Osteocyte (in vitro differentiated cells): ENCODE measurements around the gene SUGP2. TPM values are rescaled to one million over a fixed set of nuclear protein-coding genes. Genes with fewer than 3 reads are reported as not detected.

Experiments used
- DNase-seq: peaks from one replicate; pipeline ENCODE4 v3.0.0; 2021; ENCODE audit warnings: mixed read lengths; ENCODE audit not compliant: unreplicated experiment; ENCODE audit errors: extremely low spot score
- H3K27ac Mint-ChIP-seq: one replicate; pipeline ENCODE4 v1.8.0; 2021; ENCODE audit warnings: mild to moderate bottlenecking, mixed read lengths; ENCODE audit not compliant: unreplicated experiment
- H3K27me3 Mint-ChIP-seq: one replicate; pipeline ENCODE4 v1.8.0; 2021; ENCODE audit warnings: mixed read lengths; ENCODE audit not compliant: unreplicated experiment
- H3K36me3 Mint-ChIP-seq: one replicate; pipeline ENCODE4 v1.8.0; 2021; ENCODE audit warnings: mixed read lengths; ENCODE audit not compliant: unreplicated experiment
- H3K4me1 Mint-ChIP-seq: one replicate; pipeline ENCODE4 v1.8.0; 2021; ENCODE audit warnings: mixed read lengths; ENCODE audit not compliant: unreplicated experiment
- H3K4me3 Mint-ChIP-seq: one replicate; pipeline ENCODE4 v1.8.0; 2021; ENCODE audit warnings: mild to moderate bottlenecking, moderate library complexity, mixed read lengths; ENCODE audit not compliant: unreplicated experiment
- H3K9me3 Mint-ChIP-seq: one replicate; pipeline ENCODE4 v1.8.0; 2021; ENCODE audit warnings: mixed read lengths; ENCODE audit not compliant: unreplicated experiment
- long read RNA-seq: library from polyadenylated mRNA; unstranded; transcript quantifications from one replicate; pipeline ENCODE4 v2.0.0, GENCODE V29; 2021
- total RNA-seq: library from RNA; stranded (reverse); gene quantifications from 2 replicates; pipeline ENCODE4 v1.2.1, GENCODE V29; 2021
- TF ChIP-seq, protein P1 (sequence below): fragments of 200-600 bp; sonication (generic); IDR thresholded peaks from 2 replicates; pipeline ENCODE4 v1.5.0; 2021; ENCODE audit warnings: antibody characterized with exemption, mild to moderate bottlenecking, moderate library complexity

SUGP2 gene
- 77.6 and 81.8 TPM in 2 replicates for total RNA-seq
- long read RNA-seq, transcript SUGP2-202 (11 exons, 3,640 nt) = major isoform, 6 of 55 reads
- long read RNA-seq, partial matches to known transcripts = 25 of 55 reads
- long read RNA-seq, other reads (novel, unspliced or antisense) = 24 of 55 reads

GRCh38 chr19:19033426-19034203 is at the start of gene SUGP2, which contains the start of gene ARMC6:
TSS of gene SUGP2 (minus strand) at chr19:19033517. CDS start at chr19:19031071, 2,446 bp downstream.
TSS of gene ARMC6 (plus strand) at chr19:19033603. CDS start at chr19:19034210, 607 bp downstream.
- peak; percentile 97 for DNase-seq
- TF ChIP-seq, protein P1, sequence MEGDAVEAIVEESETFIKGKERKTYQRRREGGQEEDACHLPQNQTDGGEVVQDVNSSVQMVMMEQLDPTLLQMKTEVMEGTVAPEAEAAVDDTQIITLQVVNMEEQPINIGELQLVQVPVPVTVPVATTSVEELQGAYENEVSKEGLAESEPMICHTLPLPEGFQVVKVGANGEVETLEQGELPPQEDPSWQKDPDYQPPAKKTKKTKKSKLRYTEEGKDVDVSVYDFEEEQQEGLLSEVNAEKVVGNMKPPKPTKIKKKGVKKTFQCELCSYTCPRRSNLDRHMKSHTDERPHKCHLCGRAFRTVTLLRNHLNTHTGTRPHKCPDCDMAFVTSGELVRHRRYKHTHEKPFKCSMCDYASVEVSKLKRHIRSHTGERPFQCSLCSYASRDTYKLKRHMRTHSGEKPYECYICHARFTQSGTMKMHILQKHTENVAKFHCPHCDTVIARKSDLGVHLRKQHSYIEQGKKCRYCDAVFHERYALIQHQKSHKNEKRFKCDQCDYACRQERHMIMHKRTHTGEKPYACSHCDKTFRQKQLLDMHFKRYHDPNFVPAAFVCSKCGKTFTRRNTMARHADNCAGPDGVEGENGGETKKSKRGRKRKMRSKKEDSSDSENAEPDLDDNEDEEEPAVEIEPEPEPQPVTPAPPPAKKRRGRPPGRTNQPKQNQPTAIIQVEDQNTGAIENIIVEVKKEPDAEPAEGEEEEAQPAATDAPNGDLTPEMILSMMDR = no peak

DNA sequence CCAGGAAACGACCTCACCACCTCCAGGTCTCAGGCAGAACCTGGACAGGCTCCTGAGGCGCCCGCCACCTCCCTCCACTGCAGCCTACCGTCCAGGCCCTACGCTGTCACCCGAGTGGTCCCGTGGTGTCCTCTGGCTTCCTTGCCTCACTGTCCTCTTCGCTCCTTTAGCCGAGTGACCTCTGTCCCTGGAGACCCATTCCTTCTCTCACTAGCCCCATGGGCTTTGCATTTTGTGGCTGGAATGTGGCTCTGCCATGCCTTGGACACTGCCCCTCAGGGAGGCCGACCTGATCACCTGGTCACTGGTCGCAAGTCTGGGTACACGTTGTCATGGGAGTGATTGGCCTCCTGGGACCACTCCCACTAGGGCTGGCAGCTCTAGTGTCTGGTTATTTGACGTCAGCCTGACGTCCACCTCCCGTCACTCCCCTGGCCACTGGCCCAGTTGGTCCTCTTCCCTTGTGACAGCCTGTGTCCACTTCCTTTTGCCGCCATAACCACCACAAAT is 48.4 kb upstream of the SUGP2 start:
- Mint-ChIP-seq H3K36me3 (no peaks in the 10 kb centered on the region), H3K9me3 (no peaks in the 10 kb centered on the region), H3K4me3 (no peak overlapping the region), H3K27ac (no peak overlapping the region), H3K27me3 (no peaks in the 10 kb centered on the region), H3K4me1 (no peaks in the 10 kb centered on the region)
- no peak for DNase-seq
- TF ChIP-seq, protein P1 = no peak

More at GRCh38 chr19:19033426-19034203, at the start of gene SUGP2, which contains the start of gene ARMC6:
- Mint-ChIP-seq H3K36me3 (peaks cover 5% of the 10 kb centered on the region), H3K9me3 (no peaks in the 10 kb centered on the region), H3K4me3 (peak within 1 kb of the TSS; percentile 81), H3K27me3 (no peaks in the 10 kb centered on the region), H3K27ac (peak within 1 kb of the TSS; percentile 84), H3K4me1 (peaks cover 26% of the 10 kb centered on the region)

DNA sequence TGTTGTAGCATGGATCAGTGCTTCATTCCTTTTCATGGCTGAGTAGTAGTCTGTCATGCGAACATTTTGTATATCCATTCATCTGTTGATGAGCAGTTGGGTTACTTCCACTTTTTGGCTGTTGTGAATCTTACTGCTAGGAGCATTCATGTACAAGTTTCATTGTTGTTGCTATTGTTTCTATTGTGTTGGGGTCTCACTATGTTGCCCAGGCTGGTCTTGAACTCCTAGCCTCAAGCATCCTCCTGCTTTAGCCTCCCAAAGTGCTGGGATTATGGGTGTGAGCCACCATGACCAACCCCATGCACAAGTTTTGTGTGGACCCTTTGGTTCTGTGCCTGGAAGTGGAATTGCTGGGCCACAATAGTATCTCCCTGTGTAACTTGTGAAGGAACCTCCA is 46.3 kb upstream of the SUGP2 start:
- Mint-ChIP-seq H3K4me3 (no peak overlapping the region), H3K9me3 (no peaks in the 10 kb centered on the region), H3K27me3 (no peaks in the 10 kb centered on the region), H3K27ac (no peak overlapping the region), H3K4me1 (no peaks in the 10 kb centered on the region), H3K36me3 (no peaks in the 10 kb centered on the region)
- DNase-seq = no peak
- TF ChIP-seq, protein P1 = no peak

GRCh38 chr19:19078801-19079200 is 45.5 kb upstream of the SUGP2 start:
- no peak overlapping the region for H3K4me3 Mint-ChIP-seq
- no peaks in the 10 kb centered on the region for H3K36me3 Mint-ChIP-seq
- no peaks in the 10 kb centered on the region for H3K27me3 Mint-ChIP-seq
- no peak for DNase-seq
- H3K4me1 Mint-ChIP-seq = no peaks in the 10 kb centered on the region
- no peak overlapping the region for H3K27ac Mint-ChIP-seq
- H3K9me3 Mint-ChIP-seq = no peaks in the 10 kb centered on the region
- TF ChIP-seq, protein P1 = no peak

DNA sequence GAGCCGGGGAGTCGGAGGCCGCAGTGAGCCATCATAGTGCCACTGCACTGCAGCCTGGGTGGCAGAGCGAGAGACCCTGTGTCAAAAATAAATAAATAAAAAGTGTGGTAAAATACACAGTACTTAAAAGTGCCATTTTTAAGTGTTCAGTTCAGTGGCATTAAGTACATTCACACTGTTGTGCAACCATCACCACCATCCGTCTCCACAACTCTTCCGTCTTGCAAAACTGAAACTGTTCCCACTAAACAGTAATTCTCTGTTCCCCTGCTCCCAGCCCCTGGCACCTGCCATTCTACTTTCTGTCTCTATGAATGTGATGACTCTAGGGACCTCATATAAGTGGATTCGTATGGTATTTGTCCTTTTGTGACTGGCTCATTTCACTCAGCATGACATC is 43.8 kb upstream of the SUGP2 start:
- H3K27me3 Mint-ChIP-seq = no peaks in the 10 kb centered on the region
- TF ChIP-seq, protein P1 = no peak
- no peaks in the 10 kb centered on the region for H3K4me1 Mint-ChIP-seq
- DNase-seq = no peak
- H3K36me3 Mint-ChIP-seq = peaks cover 2% of the 10 kb centered on the region
- H3K4me3 Mint-ChIP-seq = no peak overlapping the region
- no peak overlapping the region for H3K27ac Mint-ChIP-seq
- H3K9me3 Mint-ChIP-seq = no peaks in the 10 kb centered on the region
